ENCODE measurements around the gene PLEKHS1.
"Not testable (repeated sequence)": the region's sequence is repeated elsewhere in the genome, so short reads cannot be mapped to it uniquely, and the experiment has no call there.

The PLEKHS1 gene

GRCh38 chr10:113742466-113742865 is 9.0 kb upstream of the PLEKHS1 start:
- no peak for DNase-seq

DNA sequence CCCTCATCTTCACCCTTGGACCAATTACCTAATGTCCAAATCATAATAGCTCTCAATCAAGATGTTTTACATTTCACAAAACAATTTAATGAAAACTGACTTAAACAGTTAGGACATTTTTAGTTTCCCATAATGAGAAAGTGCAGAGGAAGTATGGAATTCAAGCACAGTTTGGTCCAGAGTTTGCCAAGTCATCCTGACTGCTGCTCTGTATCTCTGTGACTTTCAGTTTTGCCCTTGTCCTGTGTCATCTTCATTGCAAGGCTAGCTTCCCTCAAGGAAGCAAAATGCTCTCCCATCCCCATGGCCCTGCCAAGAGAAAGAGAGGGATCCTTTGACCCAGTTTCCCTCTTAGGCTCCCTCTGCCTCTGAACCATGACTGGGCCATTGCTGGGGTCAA is 7.9 kb upstream of the PLEKHS1 start:
- no peak for DNase-seq

DNA sequence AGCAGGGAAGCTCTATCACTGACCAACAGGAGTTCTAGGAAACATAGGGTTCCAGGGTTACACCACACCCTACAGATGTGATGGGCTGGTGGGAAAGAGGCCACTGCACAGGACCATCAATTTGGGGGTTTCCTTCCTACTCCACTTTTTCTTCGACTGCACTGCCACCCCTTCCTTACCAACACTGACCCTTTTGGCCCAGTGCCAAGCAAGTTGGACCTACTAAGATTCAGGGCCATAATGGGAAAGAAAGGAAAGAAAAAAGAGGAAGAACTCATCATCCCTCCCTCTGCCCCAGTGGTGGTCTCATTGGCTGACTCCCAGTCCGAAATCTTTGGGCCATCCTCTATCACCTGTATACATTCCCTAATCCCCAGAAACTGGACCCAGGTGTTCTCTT is 6.1 kb upstream of the PLEKHS1 start:
- no peak for DNase-seq

GRCh38 chr10:113746217-113746957 is 5.1 kb upstream of the PLEKHS1 start:
- no peak for DNase-seq

DNA sequence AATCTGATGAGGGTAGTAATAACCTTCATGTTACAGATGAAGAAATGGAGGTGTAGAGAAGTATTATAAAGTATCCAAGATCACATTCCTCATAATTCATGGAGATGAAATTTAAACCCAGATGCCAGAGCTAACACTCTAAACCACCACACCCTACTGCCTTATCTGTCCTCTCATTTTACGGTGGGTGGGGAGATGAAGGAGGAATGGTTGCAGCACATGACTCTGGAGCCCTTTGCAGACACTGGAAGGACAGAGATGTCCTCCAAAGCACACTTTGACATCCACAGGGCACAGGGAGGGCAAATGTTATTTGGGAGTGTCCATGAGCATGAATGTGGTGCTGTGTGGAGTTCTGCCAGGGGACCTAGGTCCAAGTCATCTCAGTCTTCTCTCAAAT is 1.1 kb downstream of the PLEKHS1 start:
- DNase-seq, result no peak

DNA sequence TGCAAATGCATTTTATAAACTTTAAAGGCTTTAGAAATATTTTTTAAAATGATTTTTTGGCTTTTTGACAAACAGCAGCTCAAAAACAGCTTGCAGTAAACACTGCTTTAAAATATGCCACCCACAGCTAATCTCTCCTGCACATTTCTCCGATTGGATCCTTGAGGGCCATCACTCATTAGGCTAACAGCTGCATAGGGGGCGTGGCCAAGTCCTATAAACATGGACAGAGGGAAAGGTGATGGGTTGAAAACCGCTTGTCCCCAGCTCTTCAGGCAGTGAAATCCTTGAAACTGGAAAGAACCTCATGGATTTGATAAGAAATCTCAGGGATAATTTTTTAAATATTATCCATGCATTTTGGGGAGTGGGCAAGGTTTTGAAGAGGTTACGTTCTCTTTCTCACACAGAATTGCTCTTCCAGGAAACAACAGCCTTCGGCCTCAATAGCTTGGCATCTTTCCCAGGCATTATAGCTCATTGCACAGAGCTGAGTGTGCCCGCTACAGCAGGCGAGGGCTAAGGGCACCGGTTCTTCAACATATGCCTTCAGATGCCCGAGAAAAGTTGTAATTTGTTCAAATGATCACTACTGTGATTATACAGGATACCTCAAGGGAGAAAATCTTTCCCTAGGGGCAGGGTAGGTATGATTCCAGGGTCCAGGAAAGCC is 1.7 kb downstream of the PLEKHS1 start:
- DNase-seq, result peak; percentile 68

DNA sequence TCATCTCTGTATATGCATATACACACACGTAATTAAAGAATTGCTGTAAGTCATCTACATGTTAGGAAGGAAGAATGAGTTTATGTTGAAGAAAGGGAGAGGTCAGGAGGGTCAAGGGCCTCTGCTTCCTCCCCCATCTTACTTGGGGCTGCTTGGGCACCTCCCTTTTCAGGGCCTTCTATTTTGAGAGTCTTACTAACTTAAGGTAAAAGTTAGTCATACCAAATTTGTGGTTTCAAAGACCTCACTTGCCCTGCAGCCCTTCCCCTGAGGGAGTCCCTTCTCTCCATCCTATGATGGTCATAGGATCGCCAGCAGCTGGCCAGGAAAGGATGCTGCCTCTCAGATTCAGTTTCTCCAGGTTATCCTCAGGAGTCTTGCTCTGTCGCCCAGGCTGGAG is 2.6 kb downstream of the PLEKHS1 start:
- no peak for DNase-seq

- DNase-seq, result no peak
Measured at GRCh38 chr10:113754768-113755167, 3.3 kb downstream of the PLEKHS1 start.

DNA sequence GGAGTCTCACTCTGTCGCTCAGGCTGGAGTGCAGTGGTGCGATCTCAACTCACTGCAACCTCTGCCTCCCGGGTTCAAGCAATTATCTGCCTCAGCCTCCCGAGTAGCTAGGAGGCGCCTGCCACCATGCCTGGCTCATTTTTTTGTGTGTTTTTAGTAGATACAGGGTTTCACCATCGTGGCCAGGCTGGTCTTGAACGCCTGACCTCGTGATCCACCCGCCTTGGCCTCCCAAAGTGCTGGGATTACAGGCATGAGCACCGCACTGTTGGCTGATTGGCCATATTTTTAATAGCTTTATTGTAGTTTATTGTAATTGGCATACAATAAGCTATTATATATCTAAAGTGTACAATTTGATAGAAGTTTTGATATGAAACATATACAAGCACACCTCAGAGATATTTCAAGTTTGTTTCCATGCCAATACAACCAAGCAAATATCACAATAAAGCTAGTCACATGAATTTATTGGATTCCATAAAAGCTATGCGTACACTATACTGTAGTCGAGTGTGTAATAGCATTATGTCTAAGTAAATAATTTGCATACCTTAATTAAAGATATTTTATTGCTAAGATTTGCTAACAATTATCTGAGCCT is 5.6 kb downstream of the PLEKHS1 start:
- DNase-seq, result no peak

- DNase-seq, result no peak
Measured at GRCh38 chr10:113762083-113762482, 10.6 kb downstream of the PLEKHS1 start.

- DNase-seq, result no peak
Measured at GRCh38 chr10:113764582-113764981, 13.1 kb downstream of the PLEKHS1 start.

GRCh38 chr10:113765910-113766309 is 14.4 kb downstream of the PLEKHS1 start:
- DNase-seq, result no peak

DNA sequence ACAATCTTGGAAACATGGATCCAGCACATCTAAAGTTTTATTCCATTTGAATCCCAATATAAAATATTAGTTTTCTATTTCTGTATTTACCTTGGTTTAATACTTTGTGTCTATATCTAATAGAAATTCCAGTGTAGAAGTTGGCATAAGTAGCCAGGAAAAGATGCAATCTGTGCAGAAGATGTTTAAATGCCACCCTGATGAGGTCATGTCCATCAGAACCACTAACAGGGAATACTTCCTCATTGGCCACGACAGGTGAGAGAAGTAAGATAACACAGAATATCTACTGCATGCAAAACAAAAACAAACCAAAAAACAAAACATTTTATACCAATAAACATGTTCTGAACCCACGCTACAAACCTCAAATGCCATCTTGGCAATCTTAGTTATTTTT is 15.7 kb downstream of the PLEKHS1 start:
- no peak for DNase-seq

GRCh38 chr10:113770346-113770745 is 18.9 kb downstream of the PLEKHS1 start:
- no peak for DNase-seq

- not testable (repeated sequence) for DNase-seq
Measured at GRCh38 chr10:113771131-113771530, 19.6 kb downstream of the PLEKHS1 start.

GRCh38 chr10:113775686-113776294 is 24.3 kb downstream of the PLEKHS1 start:
- DNase-seq, result no peak

- no peak for DNase-seq
Measured at GRCh38 chr10:113776553-113776952, 25.1 kb downstream of the PLEKHS1 start.

GRCh38 chr10:113780681-113781250 is 29.3 kb downstream of the PLEKHS1 start:
- no peak for DNase-seq

DNA sequence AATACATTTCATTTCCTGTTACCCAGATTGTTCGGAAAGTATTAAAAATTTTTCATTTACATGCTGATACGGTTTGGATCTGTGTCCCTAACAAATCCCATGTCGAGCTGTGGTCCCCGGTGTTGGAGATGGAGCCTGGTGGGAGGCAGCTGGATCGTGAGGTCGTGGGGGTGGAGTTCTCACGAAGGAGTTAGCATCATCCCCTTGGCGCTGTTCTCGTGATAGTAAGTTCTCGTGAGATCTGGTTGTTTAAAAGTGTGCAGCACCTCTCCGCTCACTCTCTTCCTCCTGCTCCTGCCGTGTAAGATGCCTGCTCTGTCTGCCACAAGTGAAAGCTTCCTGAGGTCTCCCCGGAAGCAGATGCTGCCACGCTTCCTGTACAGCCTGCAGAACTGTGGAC is 30.9 kb downstream of the PLEKHS1 start:
- DNase-seq, result no peak

GRCh38 chr10:113782986-113783704 is 31.7 kb downstream of the PLEKHS1 start:
- no peak for DNase-seq

DNA sequence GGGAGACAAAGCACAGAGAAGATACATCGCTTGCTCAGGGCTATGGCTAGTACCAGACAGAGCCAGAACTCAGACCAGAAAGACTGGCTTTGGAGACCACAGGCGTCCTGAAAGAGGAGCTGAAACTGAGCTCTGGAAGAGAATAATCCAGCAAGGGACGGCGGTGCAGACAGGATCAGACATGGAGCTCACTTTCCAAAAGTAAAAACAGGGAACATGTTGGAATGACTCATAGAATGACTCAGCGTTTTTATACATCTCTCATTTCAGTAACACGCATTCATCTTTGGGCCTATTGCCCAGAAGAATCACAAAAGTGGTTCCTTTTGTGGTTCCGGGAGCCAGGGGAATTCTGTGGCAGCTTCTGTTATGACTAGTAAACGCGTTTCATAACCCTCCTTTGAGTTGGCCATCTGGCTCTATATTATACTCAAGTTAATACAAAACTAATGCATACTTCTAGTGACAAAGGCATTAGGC is 37.2 kb downstream of the PLEKHS1 start:
- no peak for DNase-seq

DNA sequence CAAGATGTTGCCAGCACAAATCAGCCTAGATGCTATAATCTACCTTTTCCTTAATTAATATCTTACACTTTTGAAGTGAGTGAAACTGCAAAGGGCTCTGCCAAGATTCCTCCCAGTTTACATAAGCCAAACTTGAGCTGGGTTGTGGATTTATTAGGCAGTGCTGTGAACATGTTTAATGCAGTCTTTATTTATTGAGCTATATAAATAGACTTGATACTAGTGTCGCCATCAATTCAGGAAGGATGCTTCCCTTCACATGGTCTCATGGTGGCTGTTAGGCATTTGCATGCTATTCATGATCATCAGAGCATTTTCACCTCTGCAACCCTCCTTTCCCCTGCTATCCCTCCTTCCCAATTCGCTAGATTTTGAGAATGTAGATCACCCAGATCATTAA is 40.2 kb downstream of the PLEKHS1 start:
- DNase-seq, result no peak

- DNase-seq, result no peak
Measured at GRCh38 chr10:113801569-113801968, 50.1 kb downstream of the PLEKHS1 start.

Measured in NCI-H1092 treated with DMSO at 0.1 percent for 48 hours (cell line).